ENCODE measurements around the gene MSL3. TPM values are rescaled to one million over a fixed set of nuclear protein-coding genes. Genes with fewer than 3 reads are reported as not detected.

The MSL3 gene
- total and polyA plus RNA-seq, 2 experiments from 2014 or later: 15.4 to 16.4 TPM

- peak in 1 of 2 donors; percentile 11 for DNase-seq (ENCODE audit: low read depth in 1 of 2, low spot score in 1 of 2)
- no peak overlapping the region for H3K27ac ChIP-seq
- TF ChIP-seq, protein P1, sequence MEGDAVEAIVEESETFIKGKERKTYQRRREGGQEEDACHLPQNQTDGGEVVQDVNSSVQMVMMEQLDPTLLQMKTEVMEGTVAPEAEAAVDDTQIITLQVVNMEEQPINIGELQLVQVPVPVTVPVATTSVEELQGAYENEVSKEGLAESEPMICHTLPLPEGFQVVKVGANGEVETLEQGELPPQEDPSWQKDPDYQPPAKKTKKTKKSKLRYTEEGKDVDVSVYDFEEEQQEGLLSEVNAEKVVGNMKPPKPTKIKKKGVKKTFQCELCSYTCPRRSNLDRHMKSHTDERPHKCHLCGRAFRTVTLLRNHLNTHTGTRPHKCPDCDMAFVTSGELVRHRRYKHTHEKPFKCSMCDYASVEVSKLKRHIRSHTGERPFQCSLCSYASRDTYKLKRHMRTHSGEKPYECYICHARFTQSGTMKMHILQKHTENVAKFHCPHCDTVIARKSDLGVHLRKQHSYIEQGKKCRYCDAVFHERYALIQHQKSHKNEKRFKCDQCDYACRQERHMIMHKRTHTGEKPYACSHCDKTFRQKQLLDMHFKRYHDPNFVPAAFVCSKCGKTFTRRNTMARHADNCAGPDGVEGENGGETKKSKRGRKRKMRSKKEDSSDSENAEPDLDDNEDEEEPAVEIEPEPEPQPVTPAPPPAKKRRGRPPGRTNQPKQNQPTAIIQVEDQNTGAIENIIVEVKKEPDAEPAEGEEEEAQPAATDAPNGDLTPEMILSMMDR (IDR thresholded peaks at IDR 0.05; ENCODE audit: low read depth, low read length): no peak
- H3K4me3 ChIP-seq: no peak overlapping the region
- no peaks in the 10 kb centered on the region for H3K9me3 ChIP-seq (ENCODE audit: low read depth)
- no peaks in the 10 kb centered on the region for H3K4me1 ChIP-seq (ENCODE audit: low read depth)
- no peaks in the 10 kb centered on the region for H3K27me3 ChIP-seq
- H3K36me3 ChIP-seq: no peaks in the 10 kb centered on the region
Measured at GRCh38 chrX:11786862-11787261, 28.8 kb downstream of the MSL3 start.

DNA sequence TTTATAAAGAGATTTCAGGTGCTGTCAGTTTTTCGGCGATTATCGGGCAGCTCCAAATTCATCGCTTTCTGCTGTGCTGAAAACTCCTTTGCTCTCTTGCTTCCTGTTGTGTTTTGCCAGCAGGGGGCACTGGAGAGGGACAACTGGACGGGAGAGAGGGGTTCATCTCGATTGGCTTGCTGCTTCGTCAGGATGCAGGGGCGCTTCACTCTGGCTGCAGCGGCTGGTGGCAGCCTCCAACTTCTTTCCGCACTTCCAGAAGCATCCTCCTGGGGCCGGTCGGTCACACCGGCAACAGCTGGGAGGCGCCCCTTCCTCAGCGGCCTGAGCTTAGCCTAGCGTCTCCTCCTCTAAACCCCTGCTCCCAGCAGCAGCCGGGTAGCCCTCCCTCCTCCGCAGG, 29.5 kb downstream of the MSL3 start:
- peak; percentile 56 to 74 for DNase-seq (ENCODE audit: low read depth in 1 of 2, low spot score in 1 of 2)

DNA sequence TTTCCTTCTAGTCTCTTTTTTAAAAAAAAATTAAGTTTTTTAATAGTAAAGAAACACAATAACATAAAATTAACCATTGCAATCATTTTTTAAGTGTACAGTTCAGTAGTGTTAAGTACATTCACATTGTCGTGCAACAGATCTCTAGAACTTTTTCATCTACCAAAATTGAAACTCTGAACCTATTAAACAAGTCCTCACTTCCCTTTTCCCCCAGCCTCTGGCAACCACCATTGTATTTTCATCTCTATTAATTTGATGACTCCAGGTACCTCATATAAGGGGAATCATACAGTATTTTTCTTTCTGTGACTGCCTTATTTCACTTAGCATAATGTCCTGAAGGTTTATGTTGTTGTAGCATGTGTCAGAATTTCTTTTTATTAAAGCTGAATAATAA, 31.8 kb downstream of the MSL3 start:
- no peak for DNase-seq (ENCODE audit: low read depth in 1 of 2, low spot score in 1 of 2)
- Histone ChIP-seq H3K4me1 (ENCODE audit: low read depth) (no peaks in the 10 kb centered on the region), H3K27ac (no peak overlapping the region), H3K36me3 (no peaks in the 10 kb centered on the region), H3K27me3 (no peaks in the 10 kb centered on the region), H3K9me3 (ENCODE audit: low read depth) (no peaks in the 10 kb centered on the region), H3K4me3 (no peak overlapping the region)
- TF ChIP-seq, protein P1 (IDR thresholded peaks at IDR 0.05; ENCODE audit: low read depth, low read length): no peak

More for the DNA sequence above, 29.5 kb downstream of the MSL3 start:
- no peaks in the 10 kb centered on the region for H3K27me3 ChIP-seq
- H3K9me3 ChIP-seq (ENCODE audit: low read depth): no peaks in the 10 kb centered on the region
- no peak overlapping the region for H3K4me3 ChIP-seq
- H3K27ac ChIP-seq: no peak overlapping the region
- TF ChIP-seq, protein P1 (IDR thresholded peaks at IDR 0.05; ENCODE audit: low read depth, low read length): peak; percentile 62
- no peaks in the 10 kb centered on the region for H3K36me3 ChIP-seq
- H3K4me1 ChIP-seq (ENCODE audit: low read depth): no peaks in the 10 kb centered on the region

DNA sequence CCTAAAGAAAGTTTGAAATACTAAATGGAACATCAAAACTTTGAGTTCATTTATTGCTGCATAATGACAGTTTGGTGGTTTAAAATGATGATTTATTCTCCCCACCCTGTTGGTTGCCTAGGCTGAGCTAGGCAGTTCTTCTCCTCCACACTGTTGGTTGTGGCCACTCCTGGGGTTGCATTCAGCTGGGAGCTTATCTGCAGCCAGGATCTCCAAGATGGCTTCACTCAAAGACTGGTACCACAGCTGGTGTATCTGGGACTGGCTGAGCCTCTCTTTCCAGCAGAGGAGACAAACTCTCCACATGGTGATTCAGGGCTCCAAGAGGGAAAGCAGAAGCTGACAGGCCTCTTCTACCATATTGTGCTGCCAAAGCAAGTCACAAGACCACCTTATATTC, 33.1 kb downstream of the MSL3 start:
- Histone ChIP-seq H3K9me3 (ENCODE audit: low read depth) (no peaks in the 10 kb centered on the region), H3K4me3 (no peak overlapping the region), H3K27ac (no peak overlapping the region), H3K4me1 (ENCODE audit: low read depth) (no peaks in the 10 kb centered on the region), H3K36me3 (no peaks in the 10 kb centered on the region), H3K27me3 (no peaks in the 10 kb centered on the region)
- TF ChIP-seq, protein P1 (IDR thresholded peaks at IDR 0.05; ENCODE audit: low read depth, low read length): no peak
- DNase-seq (ENCODE audit: low read depth in 1 of 2, low spot score in 1 of 2): no peak

DNA sequence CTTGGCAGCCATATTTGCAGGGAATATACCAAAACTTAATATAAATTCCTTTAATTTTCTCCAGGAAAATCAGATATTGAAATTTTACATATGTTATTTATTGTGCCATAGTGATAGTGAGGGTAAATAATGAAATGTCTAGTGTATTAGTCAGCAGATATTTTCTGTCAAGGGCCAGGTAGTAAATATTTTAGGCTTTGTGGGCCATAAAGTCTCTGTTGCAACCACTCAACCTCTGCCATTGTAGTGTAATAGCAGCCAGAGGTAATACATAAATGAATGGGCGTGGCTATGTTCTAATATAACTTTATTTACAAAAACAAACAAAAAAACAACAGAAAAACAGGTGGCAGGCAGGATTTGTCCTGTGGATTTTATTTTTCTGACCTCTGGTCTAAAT, 33.5 kb downstream of the MSL3 start:
- no peak for DNase-seq (ENCODE audit: low read depth in 1 of 2, low spot score in 1 of 2)
- TF ChIP-seq, protein P1 (IDR thresholded peaks at IDR 0.05; ENCODE audit: low read depth, low read length): no peak
- H3K27ac ChIP-seq: no peak overlapping the region
- H3K4me3 ChIP-seq: no peak overlapping the region
- H3K9me3 ChIP-seq (ENCODE audit: low read depth): no peaks in the 10 kb centered on the region
- no peaks in the 10 kb centered on the region for H3K36me3 ChIP-seq
- H3K4me1 ChIP-seq (ENCODE audit: low read depth): no peaks in the 10 kb centered on the region
- no peaks in the 10 kb centered on the region for H3K27me3 ChIP-seq
